GM19238 (cell line): ENCODE data around the gene SOX15.
"Not testable (repeated sequence)": the region's sequence is repeated elsewhere in the genome, so short reads cannot be mapped to it uniquely, and the experiment has no call there.

ENCODE experiments used
- DNase-seq: peaks from one replicate; pipeline ENCODE4 v3.0.0; 2011; ENCODE audit warnings: low spot score; ENCODE audit not compliant: insufficient read length

SOX15 gene

GRCh38 chr17:7611635-7612293, 21.9 kb upstream of the SOX15 start:
- no peak for DNase-seq

- DNase-seq: no peak
These were observed 20.7 kb upstream of the SOX15 start for GRCh38 chr17:7610641-7611040.

- no peak for DNase-seq
These were observed 16.4 kb upstream of the SOX15 start for GRCh38 chr17:7606280-7606679.

GRCh38 chr17:7597561-7597960, 7.7 kb upstream of the SOX15 start:
- DNase-seq: not testable (repeated sequence)

GRCh38 chr17:7593296-7593695, 3.4 kb upstream of the SOX15 start:
- no peak for DNase-seq

- DNase-seq: no peak
These were observed 2.6 kb upstream of the SOX15 start for GRCh38 chr17:7592422-7593021.

- no peak for DNase-seq
These were observed 1.7 kb upstream of the SOX15 start for GRCh38 chr17:7591596-7591995.

- no peak for DNase-seq
These were observed 849 bp upstream of the SOX15 start for GRCh38 chr17:7590743-7591142.

GRCh38 chr17:7589204-7589868, 558 bp downstream of the SOX15 start:
- DNase-seq: peak; percentile 72

GRCh38 chr17:7588553-7589203, 1.2 kb downstream of the SOX15 start:
- no peak for DNase-seq

- DNase-seq: no peak
These were observed 2.3 kb downstream of the SOX15 start for GRCh38 chr17:7587420-7588151.

GRCh38 chr17:7586673-7587419, 3.0 kb downstream of the SOX15 start:
- DNase-seq: no peak

GRCh38 chr17:7583253-7584109, 6.4 kb downstream of the SOX15 start, which contains the start of gene MPDU1:
TSS of gene MPDU1 (plus strand) at chr17:7583852. CDS start at chr17:7583863, 11 bp downstream.
- peak; percentile 85 for DNase-seq

GRCh38 chr17:7582396-7583252, 7.3 kb downstream of the SOX15 start:
- no peak for DNase-seq

GRCh38 chr17:7580604-7581575, 9.0 kb downstream of the SOX15 start:
- no peak for DNase-seq

GRCh38 chr17:7579834-7580603, 9.9 kb downstream of the SOX15 start:
- no peak for DNase-seq
